ENCODE measurements around the gene RAB40C. TPM values are rescaled to one million over a fixed set of nuclear protein-coding genes. Genes with fewer than 3 reads are reported as not detected.
A peak's percentile ranks its signal among the peaks of the same experiment; 100 is the strongest.

Gene RAB40C
- total and polyA plus RNA-seq, 2 experiments from 2014 or later = 9.5 to 18.8 TPM

- H3K4me2 ChIP-seq (ENCODE audit: unreplicated experiment) = no peak overlapping the region
- H4K20me1 ChIP-seq (ENCODE audit: insufficient read depth) = no peaks in the 10 kb centered on the region
- no peak for DNase-seq
- H3K27ac ChIP-seq = no peak overlapping the region
- TF ChIP-seq EZH2 (IDR thresholded peaks at IDR 0.05; ENCODE audit: insufficient read depth, poor library complexity, severe bottlenecking) (no peak), EZH2phosphoT487 (IDR thresholded peaks at IDR 0.05; ENCODE audit: insufficient read depth, low read depth) (no peak)
- no peaks in the 10 kb centered on the region for H3K9me2 ChIP-seq (ENCODE audit: insufficient read depth)
- no peak overlapping the region for H3K9ac ChIP-seq
- H3K27me3 ChIP-seq (replicated peaks; ENCODE audit: insufficient read depth) = no peaks in the 10 kb centered on the region
- no peak overlapping the region for H3K4me3 ChIP-seq
- H2AFZ ChIP-seq = no peak overlapping the region
- H3K79me2 ChIP-seq (ENCODE audit: insufficient read depth) = no peaks in the 10 kb centered on the region
- H3K36me3 ChIP-seq (ENCODE audit: low read depth) = no peaks in the 10 kb centered on the region
- no peaks in the 10 kb centered on the region for H3K9me3 ChIP-seq (ENCODE audit: low read depth)
- in situ Hi-C loops (cut with MboI) = no loop called here
- no peaks in the 10 kb centered on the region for H3F3A ChIP-seq (ENCODE audit: insufficient read depth)
- H3K4me1 ChIP-seq (ENCODE audit: insufficient read depth) = no peaks in the 10 kb centered on the region
- WGBS, 2 experiments (ENCODE audit: low coverage in 1 of 2, low lambda C conversion rate in 2 of 2, missing lambda C conversion rate in 2 of 2) = 96 to 99% methylated on average over 21 of the region's 21 CpGs
Observed at GRCh38 chr16:662597-662996, 72.7 kb downstream of the RAB40C start.

DNA sequence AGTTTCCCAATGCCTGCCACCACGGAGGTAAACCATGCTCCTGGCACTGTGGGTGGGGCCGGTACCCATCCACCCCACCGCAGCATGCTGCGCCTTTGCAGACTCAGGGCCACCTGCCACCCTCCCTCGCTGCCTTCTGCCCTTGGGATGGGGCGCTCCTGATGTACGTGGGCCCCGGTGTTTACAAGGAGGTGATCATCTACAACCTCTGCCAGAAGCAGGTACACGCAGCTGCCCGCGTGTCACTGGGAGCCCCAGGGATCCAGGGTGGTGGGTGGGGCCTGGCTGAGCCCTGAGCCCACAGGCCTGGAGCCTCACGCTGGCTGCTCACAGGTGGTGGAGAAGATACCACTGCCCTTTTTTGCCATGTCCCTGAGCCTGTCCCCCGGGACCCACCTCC is 76.7 kb downstream of the RAB40C start:
- TF ChIP-seq EZH2phosphoT487 (IDR thresholded peaks at IDR 0.05; ENCODE audit: insufficient read depth, low read depth) (no peak), EZH2 (IDR thresholded peaks at IDR 0.05; ENCODE audit: insufficient read depth, poor library complexity, severe bottlenecking) (no peak)
- no peaks in the 10 kb centered on the region for H3K36me3 ChIP-seq (ENCODE audit: low read depth)

GRCh38 chr16:667113-667779 is 77.4 kb downstream of the RAB40C start:
- H3K27ac ChIP-seq = no peak overlapping the region
- H3K9me3 ChIP-seq (ENCODE audit: low read depth) = no peaks in the 10 kb centered on the region
- peak overlapping the region; percentile 84 for H2AFZ ChIP-seq
- no peaks in the 10 kb centered on the region for H3F3A ChIP-seq (ENCODE audit: insufficient read depth)
- no peak overlapping the region for H3K4me2 ChIP-seq (ENCODE audit: unreplicated experiment)
- WGBS, 2 experiments (ENCODE audit: low coverage in 1 of 2, low lambda C conversion rate in 2 of 2, missing lambda C conversion rate in 2 of 2) = 78 to 80% methylated on average over 22 of the region's 22 CpGs
- H3K79me2 ChIP-seq (ENCODE audit: insufficient read depth) = peaks cover 24% of the 10 kb centered on the region
- in situ Hi-C loops (cut with MboI) = no loop called here
- H3K27me3 ChIP-seq (replicated peaks; ENCODE audit: insufficient read depth) = no peaks in the 10 kb centered on the region
- H3K36me3 ChIP-seq (ENCODE audit: low read depth) = no peaks in the 10 kb centered on the region
- no peak overlapping the region for H3K4me3 ChIP-seq
- no peaks in the 10 kb centered on the region for H4K20me1 ChIP-seq (ENCODE audit: insufficient read depth)
- no peaks in the 10 kb centered on the region; the same call in 1 of the 2 replicates for H3K4me1 ChIP-seq (ENCODE audit: insufficient read depth)
- TF ChIP-seq EZH2 (IDR thresholded peaks at IDR 0.05; ENCODE audit: insufficient read depth, poor library complexity, severe bottlenecking) (no peak), EZH2phosphoT487 (IDR thresholded peaks at IDR 0.05; ENCODE audit: insufficient read depth, low read depth) (no peak)
- DNase-seq = no peak
- peak overlapping the region; percentile 97 for H3K9ac ChIP-seq
- no peaks in the 10 kb centered on the region for H3K9me2 ChIP-seq (ENCODE audit: insufficient read depth)

More for the DNA sequence above, 76.7 kb downstream of the RAB40C start:
- Histone ChIP-seq H2AFZ (no peak overlapping the region), H3K27me3 (replicated peaks; ENCODE audit: insufficient read depth) (no peaks in the 10 kb centered on the region), H3K79me2 (ENCODE audit: insufficient read depth) (peaks cover 24% of the 10 kb centered on the region), H3K4me3 (no peak overlapping the region), H3K9me2 (ENCODE audit: insufficient read depth) (no peaks in the 10 kb centered on the region), H3K27ac (no peak overlapping the region), H3K9ac (no peak overlapping the region), H3K4me1 (ENCODE audit: insufficient read depth) (no peaks in the 10 kb centered on the region; the same call in 1 of the 2 replicates), H3K9me3 (ENCODE audit: low read depth) (no peaks in the 10 kb centered on the region), H4K20me1 (ENCODE audit: insufficient read depth) (no peaks in the 10 kb centered on the region), H3F3A (ENCODE audit: insufficient read depth) (no peaks in the 10 kb centered on the region), H3K4me2 (ENCODE audit: unreplicated experiment) (no peak overlapping the region)
- 95 to 96% methylated on average over 11 to 13 of the region's 13 CpGs for WGBS, 2 experiments (ENCODE audit: low coverage in 1 of 2, low lambda C conversion rate in 2 of 2, missing lambda C conversion rate in 2 of 2)
- DNase-seq = no peak
- in situ Hi-C loops (cut with MboI) = no loop called here

DNA sequence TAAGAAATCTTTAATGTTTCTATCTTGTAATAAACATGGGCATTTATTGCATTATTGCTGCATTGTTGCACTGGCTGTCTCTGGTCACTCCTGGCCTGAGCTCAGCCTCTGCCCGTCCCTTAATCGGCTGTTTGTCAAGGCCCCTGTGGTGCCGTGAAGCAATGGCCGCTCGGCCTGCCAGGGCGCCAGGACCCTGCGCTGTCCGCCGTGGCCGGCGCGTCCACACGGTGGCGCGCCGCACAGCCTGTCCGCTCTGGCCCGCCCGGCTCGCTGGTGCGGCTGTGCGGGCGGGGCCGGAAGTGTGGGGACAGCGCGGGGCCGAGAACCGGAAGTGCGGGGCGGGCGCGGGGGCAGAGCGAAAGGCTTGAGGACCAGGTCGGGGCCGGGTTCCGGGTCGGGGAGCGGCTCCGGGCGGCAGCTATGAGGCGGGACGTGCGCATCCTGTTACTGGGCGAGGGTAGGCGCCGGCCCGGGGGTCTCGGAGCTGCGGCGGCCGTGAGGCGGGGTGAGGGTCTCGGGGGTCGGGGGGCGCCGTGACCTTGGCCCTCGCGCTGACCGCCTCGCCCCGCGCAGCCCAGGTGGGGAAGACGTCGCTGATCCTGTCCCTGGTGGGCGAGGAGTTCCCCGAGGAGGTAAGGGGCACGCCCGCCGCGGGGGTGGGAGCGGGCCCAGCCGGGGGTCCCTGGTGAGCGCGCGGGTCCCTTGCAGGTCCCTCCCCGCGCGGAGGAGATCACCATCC is 78.1 kb downstream of the RAB40C start, which contains the start of gene RHOT2:
RHOT2 (plus strand) TSS at position 353 of the 739 bp plus-strand sequence; CDS start at position 421, 68 bp downstream.
- Histone ChIP-seq H2AFZ (peak within 1 kb of the TSS; percentile 84), H3K9me3 (ENCODE audit: low read depth) (no peaks in the 10 kb centered on the region), H3K4me1 (ENCODE audit: insufficient read depth) (no peaks in the 10 kb centered on the region; the same call in 1 of the 2 replicates), H4K20me1 (ENCODE audit: insufficient read depth) (no peaks in the 10 kb centered on the region), H3F3A (ENCODE audit: insufficient read depth) (no peaks in the 10 kb centered on the region), H3K9me2 (ENCODE audit: insufficient read depth) (no peaks in the 10 kb centered on the region), H3K9ac (peak within 1 kb of the TSS; percentile 97), H3K4me2 (ENCODE audit: unreplicated experiment) (peak within 1 kb of the TSS; percentile 89), H3K4me3 (peak within 1 kb of the TSS; percentile 95), H3K79me2 (ENCODE audit: insufficient read depth) (peaks cover 24% of the 10 kb centered on the region), H3K27ac (peak within 1 kb of the TSS; percentile 49), H3K36me3 (ENCODE audit: low read depth) (no peaks in the 10 kb centered on the region), H3K27me3 (replicated peaks; ENCODE audit: insufficient read depth) (no peaks in the 10 kb centered on the region)
- WGBS, 2 experiments (ENCODE audit: low coverage in 1 of 2, low lambda C conversion rate in 2 of 2, missing lambda C conversion rate in 2 of 2) = 1 to 2% methylated on average over 21 to 36 of the region's 78 CpGs
- DNase-seq = peak; percentile 98
- no peak for TF ChIP-seq EZH2phosphoT487 (IDR thresholded peaks at IDR 0.05; ENCODE audit: insufficient read depth, low read depth)
- no peak for TF ChIP-seq EZH2 (IDR thresholded peaks at IDR 0.05; ENCODE audit: insufficient read depth, poor library complexity, severe bottlenecking)
- in situ Hi-C loops (cut with MboI) = no loop called here
